HEK293 (cell line): ENCODE data around the gene METTL16.

Experiments
- BCL11B ChIP-seq: fragments of 450-650 bp; formaldehyde crosslinking; IDR thresholded peaks from 2 replicates; pipeline ENCODE4 v1.5.1; 2016; ENCODE audit warnings: low read depth, missing biosample characterization, missing genetic modification characterization
- KLF17 ChIP-seq: fragments of 450-650 bp; formaldehyde crosslinking; IDR thresholded peaks from 2 replicates; pipeline ENCODE4 v1.5.1; 2016; ENCODE audit warnings: missing biosample characterization, missing genetic modification characterization
- KLF9 ChIP-seq: fragments of 450-650 bp; formaldehyde crosslinking; IDR thresholded peaks from 2 replicates; pipeline ENCODE4 v1.5.1; 2016; ENCODE audit warnings: missing biosample characterization, missing genetic modification characterization, low read depth
- OVOL3 ChIP-seq: fragments of 450-650 bp; formaldehyde crosslinking; IDR thresholded peaks from 2 replicates; pipeline ENCODE4 v1.5.1; 2016; ENCODE audit warnings: missing biosample characterization, missing genetic modification characterization
- ZBTB48 ChIP-seq: fragments of 450-650 bp; formaldehyde crosslinking; IDR thresholded peaks from 2 replicates; pipeline ENCODE4 v1.5.1; 2016; ENCODE audit warnings: missing biosample characterization, missing genetic modification characterization
- ZEB2 ChIP-seq: fragments of 450-650 bp; formaldehyde crosslinking; IDR thresholded peaks from 2 replicates; pipeline ENCODE4 v1.5.1; 2016; ENCODE audit warnings: missing biosample characterization, missing genetic modification characterization
- ZNF10 ChIP-seq: fragments of 450-650 bp; formaldehyde crosslinking; IDR thresholded peaks from 2 replicates; pipeline ENCODE4 v1.5.1; 2017; ENCODE audit warnings: missing biosample characterization, missing genetic modification characterization
- ZNF112 ChIP-seq: fragments of 450-650 bp; formaldehyde crosslinking; IDR thresholded peaks from 2 replicates; pipeline ENCODE4 v1.5.0; 2017; ENCODE audit warnings: missing biosample characterization, missing genetic modification characterization
- ZNF148 ChIP-seq: fragments of 450-650 bp; formaldehyde crosslinking; IDR thresholded peaks from 2 replicates; pipeline ENCODE4 v1.5.0; 2017; ENCODE audit warnings: missing biosample characterization, missing genetic modification characterization, borderline replicate concordance
- ZNF157 ChIP-seq: fragments of 450-650 bp; formaldehyde crosslinking; IDR thresholded peaks from 2 replicates; pipeline ENCODE4 v1.5.1; 2016; ENCODE audit warnings: missing biosample characterization, missing genetic modification characterization
- ZNF280C ChIP-seq: fragments of 450-650 bp; formaldehyde crosslinking; IDR thresholded peaks from 2 replicates; pipeline ENCODE4 v1.5.1; 2016; ENCODE audit warnings: missing biosample characterization, missing genetic modification characterization
- ZNF354C ChIP-seq: fragments of 450-650 bp; formaldehyde crosslinking; IDR thresholded peaks from 2 replicates; pipeline ENCODE4 v1.5.1; 2016; ENCODE audit warnings: missing biosample characterization, missing genetic modification characterization, low read depth, borderline replicate concordance
- ZNF391 ChIP-seq: fragments of 450-650 bp; formaldehyde crosslinking; IDR thresholded peaks from 2 replicates; pipeline ENCODE4 v1.5.1; 2016; ENCODE audit warnings: low read depth, missing biosample characterization, missing genetic modification characterization, borderline replicate concordance
- ZNF398 ChIP-seq: fragments of 450-650 bp; formaldehyde crosslinking; IDR thresholded peaks from 2 replicates; pipeline ENCODE4 v1.5.1; 2017; ENCODE audit warnings: missing biosample characterization, missing genetic modification characterization
- ZNF404 ChIP-seq: fragments of 450-650 bp; formaldehyde crosslinking; IDR thresholded peaks from 2 replicates; pipeline ENCODE4 v1.5.1; 2017; ENCODE audit warnings: missing biosample characterization, missing genetic modification characterization
- ZNF416 ChIP-seq: fragments of 450-650 bp; formaldehyde crosslinking; IDR thresholded peaks from 2 replicates; pipeline ENCODE4 v1.5.1; 2016; ENCODE audit warnings: missing biosample characterization, missing genetic modification characterization
- ZNF518A ChIP-seq: fragments of 450-650 bp; formaldehyde crosslinking; conservative IDR thresholded peaks from 2 replicates; pipeline ENCODE4 v1.5.1; 2016; ENCODE audit warnings: low read depth, missing biosample characterization, missing genetic modification characterization
- ZNF692 ChIP-seq: fragments of 450-650 bp; formaldehyde crosslinking; IDR thresholded peaks from 2 replicates; pipeline ENCODE4 v1.5.1; 2016; ENCODE audit warnings: missing biosample characterization, missing genetic modification characterization
- ZNF707 ChIP-seq: fragments of 450-650 bp; formaldehyde crosslinking; IDR thresholded peaks from 2 replicates; pipeline ENCODE4 v1.5.1; 2016; ENCODE audit warnings: missing biosample characterization, missing genetic modification characterization
- ZNF776 ChIP-seq: fragments of 450-650 bp; formaldehyde crosslinking; IDR thresholded peaks from 2 replicates; pipeline ENCODE4 v1.5.0; 2017; ENCODE audit warnings: missing biosample characterization, missing genetic modification characterization, borderline replicate concordance
- ZSCAN18 ChIP-seq: fragments of 450-650 bp; formaldehyde crosslinking; IDR thresholded peaks from 2 replicates; pipeline ENCODE4 v1.5.1; 2016; ENCODE audit warnings: missing biosample characterization, missing genetic modification characterization

METTL16 gene

GRCh38 chr17:2511462-2512369 is at the start of gene METTL16 (continued):
- TF ChIP-seq ZSCAN18 (tag by site-specific recombination) (no peak), ZNF707 (no peak), ZNF776 (tag by site-specific recombination) (no peak), KLF17 (tag by site-specific recombination) (0 out of 2 replicates have a peak, but pooled peaks have one; percentile 12), ZEB2 (tag by site-specific recombination) (0 out of 2 replicates have a peak, but pooled peaks have one; percentile 62), ZNF692 (tag by site-specific recombination) (peak; percentile 89), KLF9 (peak; percentile 87), ZNF157 (tag by site-specific recombination) (no peak), ZNF280C (tag by site-specific recombination) (no peak), ZNF404 (no peak), ZNF518A (peak; percentile 78), ZNF112 (no peak), BCL11B (tag by site-specific recombination) (no peak), ZNF354C (no peak), ZNF416 (no peak), ZNF398 (tag by site-specific recombination) (no peak; the same call in 1 of the 2 replicates), ZNF148 (tag by site-specific recombination) (no peak), ZNF391 (tag by site-specific recombination) (no peak; the same call in 1 of the 2 replicates), OVOL3 (tag by site-specific recombination) (no peak), ZBTB48 (tag by site-specific recombination) (peak; percentile 22; the same call in 1 of the 2 replicates), ZNF10 (tag by site-specific recombination) (no peak)
